ENCODE data around the gene STOX2. TPM values are rescaled to one million over a fixed set of nuclear protein-coding genes. Genes with fewer than 3 reads are reported as not detected.

STOX2 gene
- polyA plus RNA-seq, 1 donor from 2014 or later = not detected

- Mint-ChIP-seq H3K27me3 (peaks cover 1% of the 10 kb centered on the region), H3K36me3 (no peaks in the 10 kb centered on the region), H3K4me3 (no peak overlapping the region), H3K9me3 (peaks cover 8 to 24% (median 19%) of the 10 kb centered on the region in 3 donors), H3K4me1 (no peaks in the 10 kb centered on the region), H3K27ac (no peak overlapping the region)
Measured at GRCh38 chr4:183977707-183978106, 72.6 kb downstream of the STOX2 start.

GRCh38 chr4:183984566-183984965, 79.5 kb downstream of the STOX2 start:
- Mint-ChIP-seq H3K36me3 (peaks cover 1% of the 10 kb centered on the region), H3K9me3 (peaks cover 0 to 3% (median 3%) of the 10 kb centered on the region in 3 donors), H3K27ac (no peak overlapping the region), H3K4me1 (no peaks in the 10 kb centered on the region), H3K4me3 (no peak overlapping the region), H3K27me3 (peaks cover 5% of the 10 kb centered on the region)

- Mint-ChIP-seq H3K4me1 (no peaks in the 10 kb centered on the region), H3K9me3 (peaks cover 0 to 3% (median 3%) of the 10 kb centered on the region in 3 donors), H3K27ac (no peak overlapping the region), H3K4me3 (no peak overlapping the region), H3K27me3 (peaks cover 3% of the 10 kb centered on the region), H3K36me3 (peaks cover 1% of the 10 kb centered on the region)
Measured at GRCh38 chr4:183985786-183986185, 80.7 kb downstream of the STOX2 start.

GRCh38 chr4:183986291-183986970, 81.3 kb downstream of the STOX2 start:
- Mint-ChIP-seq H3K36me3 (peaks cover 1% of the 10 kb centered on the region), H3K27me3 (peaks cover 3% of the 10 kb centered on the region), H3K9me3 (peaks cover 0 to 3% (median 3%) of the 10 kb centered on the region in 3 donors), H3K4me1 (no peaks in the 10 kb centered on the region), H3K4me3 (no peak overlapping the region), H3K27ac (no peak overlapping the region)

- H3K4me3 Mint-ChIP-seq = no peak overlapping the region
- peaks cover 1% of the 10 kb centered on the region for H3K36me3 Mint-ChIP-seq
- H3K27me3 Mint-ChIP-seq = peaks cover 3% of the 10 kb centered on the region
- no peaks in the 10 kb centered on the region for H3K4me1 Mint-ChIP-seq
- peaks cover 0 to 3% (median 3%) of the 10 kb centered on the region in 3 donors for H3K9me3 Mint-ChIP-seq
- H3K27ac Mint-ChIP-seq = no peak overlapping the region
Measured at GRCh38 chr4:183986971-183987946, 82.2 kb downstream of the STOX2 start.

GRCh38 chr4:183987987-183988392, 82.9 kb downstream of the STOX2 start:
- no peak overlapping the region for H3K27ac Mint-ChIP-seq
- H3K36me3 Mint-ChIP-seq = peaks cover 1% of the 10 kb centered on the region
- H3K4me1 Mint-ChIP-seq = no peaks in the 10 kb centered on the region
- peaks cover 3% of the 10 kb centered on the region for H3K27me3 Mint-ChIP-seq
- H3K9me3 Mint-ChIP-seq = peaks cover 0 to 3% (median 3%) of the 10 kb centered on the region in 3 donors
- H3K4me3 Mint-ChIP-seq = no peak overlapping the region

GRCh38 chr4:183988874-183989273, 83.8 kb downstream of the STOX2 start:
- H3K4me3 Mint-ChIP-seq = no peak overlapping the region
- H3K27ac Mint-ChIP-seq = no peak overlapping the region
- H3K9me3 Mint-ChIP-seq = peaks cover 0 to 2% (median 0%) of the 10 kb centered on the region in 3 donors
- H3K27me3 Mint-ChIP-seq = peaks cover 5% of the 10 kb centered on the region
- peaks cover 1% of the 10 kb centered on the region for H3K36me3 Mint-ChIP-seq
- no peaks in the 10 kb centered on the region for H3K4me1 Mint-ChIP-seq

- Mint-ChIP-seq H3K9me3 (no peaks in the 10 kb centered on the region), H3K36me3 (no peaks in the 10 kb centered on the region), H3K27ac (no peak overlapping the region), H3K27me3 (peaks cover 5% of the 10 kb centered on the region), H3K4me1 (no peaks in the 10 kb centered on the region), H3K4me3 (no peak overlapping the region)
Measured at GRCh38 chr4:183989461-183989860, 84.4 kb downstream of the STOX2 start.

GRCh38 chr4:183989931-183990330, 84.8 kb downstream of the STOX2 start:
- no peaks in the 10 kb centered on the region for H3K36me3 Mint-ChIP-seq
- no peak overlapping the region for H3K27ac Mint-ChIP-seq
- no peak overlapping the region for H3K4me3 Mint-ChIP-seq
- H3K4me1 Mint-ChIP-seq = no peaks in the 10 kb centered on the region
- H3K27me3 Mint-ChIP-seq = peaks cover 3% of the 10 kb centered on the region
- no peaks in the 10 kb centered on the region for H3K9me3 Mint-ChIP-seq

- Mint-ChIP-seq H3K4me1 (no peaks in the 10 kb centered on the region), H3K27me3 (peaks cover 3% of the 10 kb centered on the region), H3K9me3 (no peaks in the 10 kb centered on the region), H3K27ac (no peak overlapping the region), H3K36me3 (no peaks in the 10 kb centered on the region), H3K4me3 (no peak overlapping the region)
Measured at GRCh38 chr4:183993676-183994075, 88.6 kb downstream of the STOX2 start.

GRCh38 chr4:183995570-183995969, 90.5 kb downstream of the STOX2 start:
- Mint-ChIP-seq H3K36me3 (no peaks in the 10 kb centered on the region), H3K27me3 (peaks cover 2% of the 10 kb centered on the region), H3K27ac (no peak overlapping the region), H3K9me3 (no peaks in the 10 kb centered on the region), H3K4me3 (no peak overlapping the region), H3K4me1 (no peaks in the 10 kb centered on the region)

GRCh38 chr4:183996868-183997267, 91.8 kb downstream of the STOX2 start:
- no peaks in the 10 kb centered on the region for H3K4me1 Mint-ChIP-seq
- no peak overlapping the region for H3K27ac Mint-ChIP-seq
- no peaks in the 10 kb centered on the region for H3K36me3 Mint-ChIP-seq
- no peak overlapping the region for H3K4me3 Mint-ChIP-seq
- H3K27me3 Mint-ChIP-seq = peaks cover 2% of the 10 kb centered on the region
- H3K9me3 Mint-ChIP-seq = no peaks in the 10 kb centered on the region

GRCh38 chr4:183999435-183999834, 94.3 kb downstream of the STOX2 start:
- no peak overlapping the region for H3K27ac Mint-ChIP-seq
- peaks cover 4% of the 10 kb centered on the region for H3K27me3 Mint-ChIP-seq
- no peaks in the 10 kb centered on the region for H3K36me3 Mint-ChIP-seq
- no peaks in the 10 kb centered on the region for H3K9me3 Mint-ChIP-seq
- H3K4me3 Mint-ChIP-seq = no peak overlapping the region
- no peaks in the 10 kb centered on the region for H3K4me1 Mint-ChIP-seq

- no peak overlapping the region for H3K4me3 Mint-ChIP-seq
- H3K27ac Mint-ChIP-seq = no peak overlapping the region
- no peaks in the 10 kb centered on the region for H3K4me1 Mint-ChIP-seq
- no peaks in the 10 kb centered on the region for H3K36me3 Mint-ChIP-seq
- H3K9me3 Mint-ChIP-seq = no peaks in the 10 kb centered on the region
- H3K27me3 Mint-ChIP-seq = peaks cover 4% of the 10 kb centered on the region
Measured at GRCh38 chr4:184000457-184001396, 95.6 kb downstream of the STOX2 start.
